Endodermal cell (in vitro differentiated cells): Measurements from ENCODE around the gene EID3. TPM values are rescaled to one million over a fixed set of nuclear protein-coding genes. Genes with fewer than 3 reads are reported as not detected.
"Not testable (repeated sequence)": the region's sequence is repeated elsewhere in the genome, so short reads cannot be mapped to it uniquely, and the experiment has no call there.

Source experiments
- DNase-seq: peaks from one replicate; pipeline ENCODE4 v3.0.0-alpha.2; 2017
- H3K27ac ChIP-seq: 2 replicates; pipeline ENCODE4 v1.5.1; 2013; ENCODE audit warnings: mild to moderate bottlenecking, low read depth, low read length, moderate library complexity
- H3K27me3 ChIP-seq: 2 replicates; pipeline ENCODE4 v1.6.1; 2013; ENCODE audit warnings: mild to moderate bottlenecking, low read length, moderate library complexity; ENCODE audit not compliant: insufficient read depth, control insufficient read depth, poor library complexity, severe bottlenecking
- H3K36me3 ChIP-seq: 2 replicates; pipeline ENCODE4 v1.7.0; 2013; ENCODE audit warnings: mild to moderate bottlenecking, low read length, moderate library complexity; ENCODE audit not compliant: control insufficient read depth, insufficient read depth
- H3K4me1 ChIP-seq: one replicate; pipeline ENCODE4 v1.7.0; 2013; ENCODE audit warnings: low read length; ENCODE audit not compliant: control insufficient read depth, insufficient read depth
- H3K4me3 ChIP-seq: 2 replicates; pipeline ENCODE4 v1.5.1; 2013; ENCODE audit warnings: mild to moderate bottlenecking, low read length, moderate library complexity
- H3K9ac ChIP-seq: 2 replicates; pipeline ENCODE4 v1.6.1; 2013; ENCODE audit warnings: mild to moderate bottlenecking, low read length, moderate library complexity; ENCODE audit not compliant: poor library complexity, severe bottlenecking; ENCODE audit errors: extremely low read depth
- H3K9me3 ChIP-seq: 2 replicates; pipeline ENCODE4 v1.6.1; 2013; ENCODE audit warnings: mild to moderate bottlenecking, low read length, moderate library complexity; ENCODE audit not compliant: control insufficient read depth
- H3K27ac Mint-ChIP-seq: 2 replicates; pipeline ENCODE4 v1.8.0; 2020; ENCODE audit warnings: mixed read lengths
- H3K27me3 Mint-ChIP-seq: 2 replicates; pipeline ENCODE4 v1.8.0; 2021; ENCODE audit warnings: mild to moderate bottlenecking, mixed read lengths; ENCODE audit not compliant: insufficient read depth
- H3K36me3 Mint-ChIP-seq: 2 replicates; pipeline ENCODE4 v1.8.0; 2020; ENCODE audit warnings: low read depth, mixed read lengths
- H3K4me1 Mint-ChIP-seq: 2 replicates; pipeline ENCODE4 v1.8.0; 2020; ENCODE audit warnings: mixed read lengths
- H3K4me3 Mint-ChIP-seq: 2 replicates; pipeline ENCODE4 v1.8.0; 2020; ENCODE audit warnings: mild to moderate bottlenecking, moderate library complexity, mixed read lengths
- H3K9me3 Mint-ChIP-seq: 2 replicates; pipeline ENCODE4 v1.8.0; 2020; ENCODE audit warnings: mild to moderate bottlenecking, mixed read lengths
- CTCF ChIP-seq: fragments of 200-600 bp; sonication (generic); conservative IDR thresholded peaks from 2 replicates; pipeline ENCODE4 v1.5.0; 2021; ENCODE audit warnings: antibody characterized with exemption, mild to moderate bottlenecking
- WGBS, 2 experiments: methylation state at CpG; one replicate each; pipeline versions ENCODE4 v1.1.5 to v1.1.7; 2013; ENCODE audit warnings: missing lambda C conversion rate in 2 of 2, mixed read lengths in 1 of 2; ENCODE audit not compliant: insufficient coverage in 1 of 2, insufficient read length in 1 of 2; 5-methylcytosine and 5-hydroxymethylcytosine counted together
- total RNA-seq, 2 donors: library from RNA; stranded (reverse); fragmentation: NEBNext Ultra II Directional in 1 of 2; extraction: Animal tissue kit (Norgen Biotek cat#: 25700) in 1 of 2; gene quantifications; 2 replicates in 1 of 2; 3 replicates in 1 of 2; pipeline ENCODE4 v1.2.1, GENCODE V29; 2021

Gene EID3
- total RNA-seq, 2 donors from 2014 or later, result 3.7 to 4.6 TPM

- H3K4me1 Mint-ChIP-seq, result no peaks in the 10 kb centered on the region
- H3K27ac Mint-ChIP-seq, result no peak overlapping the region
- H3K36me3 Mint-ChIP-seq, result peaks cover 43% of the 10 kb centered on the region
- H3K36me3 ChIP-seq, result peaks cover 75% of the 10 kb centered on the region
- no peak for TF ChIP-seq CTCF
- H3K9me3 Mint-ChIP-seq, result peaks cover 8% of the 10 kb centered on the region
- H3K27me3 Mint-ChIP-seq, result no peaks in the 10 kb centered on the region
- no peaks in the 10 kb centered on the region for H3K27me3 ChIP-seq
- no peak for DNase-seq
- no CpG with 5 or more reads among the region's 1 CpG for WGBS, 2 experiments
- H3K27ac ChIP-seq, result no peak overlapping the region
- H3K4me1 ChIP-seq, result no peaks in the 10 kb centered on the region
- no peak overlapping the region for H3K4me3 Mint-ChIP-seq
- H3K4me3 ChIP-seq, result no peak overlapping the region
- H3K9me3 ChIP-seq, result peaks cover 4% of the 10 kb centered on the region
- no peak overlapping the region for H3K9ac ChIP-seq
Observed at GRCh38 chr12:104328790-104329189, 25.3 kb downstream of the EID3 start.

- H3K27ac Mint-ChIP-seq, result peak overlapping the region; percentile 18
- no peaks in the 10 kb centered on the region for H3K4me1 ChIP-seq
- no peak overlapping the region for H3K27ac ChIP-seq
- no peaks in the 10 kb centered on the region for H3K27me3 Mint-ChIP-seq
- no peak for DNase-seq
- no peak for TF ChIP-seq CTCF
- H3K4me3 Mint-ChIP-seq, result no peak overlapping the region
- H3K27me3 ChIP-seq, result no peaks in the 10 kb centered on the region
- no peak overlapping the region for H3K4me3 ChIP-seq
- H3K36me3 ChIP-seq, result peaks cover 77% of the 10 kb centered on the region
- no peak overlapping the region for H3K9ac ChIP-seq
- no peaks in the 10 kb centered on the region for H3K9me3 Mint-ChIP-seq
- H3K9me3 ChIP-seq, result no peaks in the 10 kb centered on the region
- no peaks in the 10 kb centered on the region for H3K4me1 Mint-ChIP-seq
- H3K36me3 Mint-ChIP-seq, result peaks cover 45% of the 10 kb centered on the region
- WGBS, 2 experiments, result 92 to 100% methylated on average over 2 to 5 of the region's 5 CpGs
Observed at GRCh38 chr12:104329707-104330532, 26.4 kb downstream of the EID3 start.

GRCh38 chr12:104331376-104331775 lies 27.8 kb downstream of the EID3 start:
- Mint-ChIP-seq H3K27me3 (no peaks in the 10 kb centered on the region), H3K4me3 (no peak overlapping the region), H3K4me1 (no peaks in the 10 kb centered on the region), H3K9me3 (no peaks in the 10 kb centered on the region), H3K36me3 (peaks cover 40% of the 10 kb centered on the region), H3K27ac (no peak overlapping the region)
- no peak for DNase-seq
- TF ChIP-seq CTCF, result no peak
- no CpG with 5 or more reads among the region's 2 CpGs for WGBS, 2 experiments
- Histone ChIP-seq H3K4me3 (no peak overlapping the region), H3K9me3 (no peaks in the 10 kb centered on the region), H3K27ac (no peak overlapping the region), H3K27me3 (no peaks in the 10 kb centered on the region), H3K36me3 (peaks cover 77% of the 10 kb centered on the region), H3K9ac (no peak overlapping the region), H3K4me1 (no peaks in the 10 kb centered on the region)

- not testable (repeated sequence) for H3K9ac ChIP-seq, H3K27ac Mint-ChIP-seq, H3K4me3 ChIP-seq, H3K27me3 Mint-ChIP-seq, H3K9me3 Mint-ChIP-seq, H3K4me3 Mint-ChIP-seq, DNase-seq, H3K27me3 ChIP-seq, H3K9me3 ChIP-seq, H3K4me1 ChIP-seq, H3K27ac ChIP-seq, H3K4me1 Mint-ChIP-seq
- peaks cover 76% of the 10 kb centered on the region for H3K36me3 ChIP-seq
- WGBS, 2 experiments, result 92 to 100% methylated on average over 1 to 3 of the region's 3 CpGs
- H3K36me3 Mint-ChIP-seq, result peaks cover 37% of the 10 kb centered on the region
Observed at GRCh38 chr12:104332273-104332672, 28.7 kb downstream of the EID3 start.
